ENCODE data around the gene APBA1. TPM values are rescaled to one million over a fixed set of nuclear protein-coding genes. Genes with fewer than 3 reads are reported as not detected.

Gene APBA1
- total RNA-seq, 1 donor from 2014 or later: 0.29 TPM

DNA sequence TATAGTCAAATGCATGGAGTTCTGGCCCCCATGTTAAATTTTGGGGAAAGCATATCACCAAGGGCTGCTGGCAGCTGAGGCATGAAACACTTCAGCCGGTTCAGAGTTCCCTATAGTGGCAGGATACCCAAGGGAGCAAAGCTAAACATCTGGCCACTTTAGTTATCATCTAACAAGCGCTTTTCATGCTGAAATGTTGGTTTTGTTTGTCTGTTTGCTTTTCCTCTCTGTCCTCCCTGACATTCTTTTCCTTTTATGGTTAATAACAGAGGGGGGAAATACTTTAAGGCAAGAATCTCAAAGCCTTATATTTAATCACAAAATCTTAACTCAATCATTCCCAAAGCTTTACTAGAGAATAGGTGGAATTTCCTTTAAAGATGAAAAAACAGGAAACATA is 11.9 kb downstream of the APBA1 start:
- no peak for DNase-seq (ENCODE audit: low read depth)
- TF ChIP-seq, protein P1, sequence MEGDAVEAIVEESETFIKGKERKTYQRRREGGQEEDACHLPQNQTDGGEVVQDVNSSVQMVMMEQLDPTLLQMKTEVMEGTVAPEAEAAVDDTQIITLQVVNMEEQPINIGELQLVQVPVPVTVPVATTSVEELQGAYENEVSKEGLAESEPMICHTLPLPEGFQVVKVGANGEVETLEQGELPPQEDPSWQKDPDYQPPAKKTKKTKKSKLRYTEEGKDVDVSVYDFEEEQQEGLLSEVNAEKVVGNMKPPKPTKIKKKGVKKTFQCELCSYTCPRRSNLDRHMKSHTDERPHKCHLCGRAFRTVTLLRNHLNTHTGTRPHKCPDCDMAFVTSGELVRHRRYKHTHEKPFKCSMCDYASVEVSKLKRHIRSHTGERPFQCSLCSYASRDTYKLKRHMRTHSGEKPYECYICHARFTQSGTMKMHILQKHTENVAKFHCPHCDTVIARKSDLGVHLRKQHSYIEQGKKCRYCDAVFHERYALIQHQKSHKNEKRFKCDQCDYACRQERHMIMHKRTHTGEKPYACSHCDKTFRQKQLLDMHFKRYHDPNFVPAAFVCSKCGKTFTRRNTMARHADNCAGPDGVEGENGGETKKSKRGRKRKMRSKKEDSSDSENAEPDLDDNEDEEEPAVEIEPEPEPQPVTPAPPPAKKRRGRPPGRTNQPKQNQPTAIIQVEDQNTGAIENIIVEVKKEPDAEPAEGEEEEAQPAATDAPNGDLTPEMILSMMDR (conservative IDR thresholded peaks at IDR 0.05; ENCODE audit: low read depth, low read length): no peak
- no peak overlapping the region for H3K4me3 ChIP-seq (ENCODE audit: low read depth, low read length)

DNA sequence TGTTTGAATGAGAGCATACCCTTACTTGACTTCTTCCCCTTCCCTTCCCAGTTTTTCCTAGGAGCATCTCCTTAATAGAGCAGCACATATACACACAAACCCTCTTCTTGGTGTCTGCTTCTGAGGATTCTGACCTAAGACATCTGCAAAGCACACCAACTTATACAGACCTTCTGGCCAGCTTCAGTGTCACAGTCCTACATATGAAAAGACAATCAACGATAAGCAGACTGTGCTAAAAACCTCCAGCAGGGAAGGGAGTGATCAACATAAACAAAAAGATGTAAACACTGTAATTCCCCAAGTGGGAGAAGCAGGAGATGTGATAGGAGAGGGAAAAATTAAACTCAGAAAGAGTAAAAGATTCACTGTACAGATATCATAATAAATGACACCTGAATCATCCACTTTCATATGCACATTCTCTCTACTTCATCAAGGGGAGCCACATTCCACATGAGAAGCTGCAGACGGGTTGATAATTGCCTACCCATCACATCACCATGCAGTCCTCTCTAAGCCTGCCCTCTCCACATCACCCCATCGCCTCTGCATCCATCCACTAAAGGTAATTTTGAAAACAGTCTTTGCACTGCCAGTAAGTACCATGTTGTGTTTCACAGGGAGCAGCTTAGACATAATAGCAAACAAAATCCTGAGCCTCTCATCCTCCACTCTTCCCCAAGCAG is 13.0 kb downstream of the APBA1 start:
- H3K4me3 ChIP-seq (ENCODE audit: low read depth, low read length): no peak overlapping the region
- TF ChIP-seq, protein P1 (conservative IDR thresholded peaks at IDR 0.05; ENCODE audit: low read depth, low read length): no peak
- DNase-seq (ENCODE audit: low read depth): no peak

- TF ChIP-seq, protein P1 (conservative IDR thresholded peaks at IDR 0.05; ENCODE audit: low read depth, low read length): no peak
- DNase-seq (ENCODE audit: low read depth): peak; percentile 82
- H3K4me3 ChIP-seq (ENCODE audit: low read depth, low read length): no peak overlapping the region
Measured at GRCh38 chr9:69657269-69657668, 14.9 kb downstream of the APBA1 start.

- TF ChIP-seq, protein P1 (conservative IDR thresholded peaks at IDR 0.05; ENCODE audit: low read depth, low read length): no peak
- no peak for DNase-seq (ENCODE audit: low read depth)
- H3K4me3 ChIP-seq (ENCODE audit: low read depth, low read length): no peak overlapping the region
Measured at GRCh38 chr9:69655065-69655464, 17.1 kb downstream of the APBA1 start.

GRCh38 chr9:69653261-69653660 is 18.9 kb downstream of the APBA1 start:
- DNase-seq (ENCODE audit: low read depth): no peak
- TF ChIP-seq, protein P1 (conservative IDR thresholded peaks at IDR 0.05; ENCODE audit: low read depth, low read length): no peak
- no peak overlapping the region for H3K4me3 ChIP-seq (ENCODE audit: low read depth, low read length)

DNA sequence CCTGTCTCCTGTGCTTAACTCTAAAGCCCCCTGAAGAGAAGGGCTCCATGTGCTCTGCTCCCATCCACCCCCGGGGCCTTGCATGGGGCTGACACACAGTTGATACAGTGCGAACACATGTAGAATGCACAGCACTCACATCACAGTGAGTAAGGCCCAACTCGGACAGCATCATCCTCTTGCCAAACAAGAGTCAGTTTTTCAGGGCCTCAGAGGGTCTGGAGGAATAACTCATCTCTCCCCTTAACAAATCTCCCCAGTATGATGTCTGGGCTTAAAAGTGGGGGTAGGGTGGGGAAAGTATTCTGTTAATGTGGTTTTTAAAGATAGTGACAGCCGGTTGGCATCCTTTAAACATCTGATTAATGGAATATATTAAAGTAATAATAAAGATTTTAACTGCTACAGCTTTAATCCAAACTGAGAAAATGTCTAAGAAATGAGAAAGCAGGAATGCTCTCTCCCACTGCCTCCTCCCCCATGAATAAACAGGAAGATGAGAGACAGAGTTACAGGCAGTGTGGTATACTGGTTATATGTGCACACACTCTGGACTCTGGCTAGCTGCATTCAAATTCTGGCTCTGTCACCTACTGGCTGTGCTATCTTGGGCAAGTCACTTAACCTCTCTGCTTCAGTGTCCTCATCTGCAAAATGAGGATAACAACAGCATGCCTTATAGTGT is 22.5 kb downstream of the APBA1 start:
- no peak overlapping the region for H3K4me3 ChIP-seq (ENCODE audit: low read depth, low read length)
- TF ChIP-seq, protein P1 (conservative IDR thresholded peaks at IDR 0.05; ENCODE audit: low read depth, low read length): no peak
- DNase-seq (ENCODE audit: low read depth): no peak

Measured in epithelial cell of proximal tubule (primary cell).